ENCODE results near the gene SLC4A3. TPM values are rescaled to one million over a fixed set of nuclear protein-coding genes. Genes with fewer than 3 reads are reported as not detected.

SLC4A3 gene
- total and polyA plus RNA-seq, 2 of the 13 experiments (the other 11 are each of a cell fraction or from before 2014, with no cell fraction given), result 0.18 to 0.95 TPM

DNA sequence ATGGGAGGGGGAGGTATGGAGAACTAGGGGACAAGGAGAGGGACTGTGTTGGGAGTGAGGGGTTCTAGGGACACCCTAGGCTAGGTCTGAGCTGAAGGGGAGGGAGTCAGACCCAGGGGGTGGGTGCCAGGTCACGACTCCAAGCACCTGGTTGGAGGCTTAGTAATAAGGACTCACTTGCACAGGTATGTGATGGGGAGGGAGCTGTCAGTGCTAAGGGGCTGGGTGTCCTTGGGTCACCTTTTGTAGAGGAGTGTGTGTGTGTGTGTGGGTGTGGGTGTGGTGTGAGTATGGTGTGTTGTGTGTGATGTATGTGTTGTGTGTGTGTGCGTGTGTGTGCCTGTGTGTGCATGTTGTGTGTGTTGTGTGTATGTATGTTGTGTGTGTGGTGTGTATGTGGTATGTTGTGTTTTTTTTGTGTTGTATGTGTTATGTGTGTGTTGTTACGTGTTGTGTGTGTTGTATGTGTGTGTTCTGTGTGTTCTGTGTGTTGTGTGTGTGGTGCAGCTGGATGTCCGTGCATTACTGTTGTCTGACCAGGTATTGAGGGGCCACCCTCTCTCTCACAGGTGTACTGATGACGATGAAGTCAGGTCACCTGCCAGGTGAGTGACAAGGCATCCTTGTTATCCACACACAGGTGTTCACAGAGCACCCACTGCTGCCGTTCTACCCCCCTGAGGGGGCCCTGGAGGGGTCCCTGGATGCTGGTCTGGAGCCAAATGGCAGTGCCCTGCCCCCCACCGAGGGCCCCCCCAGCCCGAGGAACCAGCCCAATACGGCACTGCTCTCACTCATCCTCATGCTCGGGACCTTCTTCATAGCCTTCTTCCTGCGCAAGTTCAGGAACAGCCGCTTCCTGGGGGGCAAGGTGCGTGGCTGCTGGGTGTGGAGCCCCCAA is 9.8 kb downstream of the SLC4A3 start (continued):
- TF ChIP-seq KLF11 (CRISPR knock-in tag; IDR thresholded peaks at IDR 0.05) (no peak), SYNCRIP (IDR thresholded peaks at IDR 0.05; ENCODE audit: insufficient read depth, low read depth, low read length) (no peak), ZNF136 (CRISPR knock-in tag; IDR thresholded peaks at IDR 0.05; ENCODE audit: low read depth) (no peak), AGO2 (optimal IDR thresholded peaks at IDR 0.05; ENCODE audit: low read depth, low read length) (no peak), DNMT3B (CRISPR knock-in tag; conservative IDR thresholded peaks at IDR 0.05) (no peak), CREB1 (IDR thresholded peaks at IDR 0.05) (peak; percentile 73), CREB1 (CRISPR knock-in tag; IDR thresholded peaks at IDR 0.05) (no peak), ZNF605 (CRISPR knock-in tag; IDR thresholded peaks at IDR 0.05) (no peak), ZNF292 (CRISPR knock-in tag; IDR thresholded peaks at IDR 0.05; ENCODE audit: borderline replicate concordance, low read depth) (no peak), ASH2L (IDR thresholded peaks at IDR 0.05; ENCODE audit: insufficient read length, low read depth, low read length) (no peak), XBP1 (CRISPR knock-in tag; IDR thresholded peaks at IDR 0.05) (no peak), ATF7 (IDR thresholded peaks at IDR 0.05) (peak; percentile 10; the same call in 1 of the 2 replicates), ATF7 (CRISPR knock-in tag; IDR thresholded peaks at IDR 0.05) (no peak), SOX6 (IDR thresholded peaks at IDR 0.05) (no peak), SOX6 (CRISPR knock-in tag; IDR thresholded peaks at IDR 0.05) (no peak), RBAK (CRISPR knock-in tag; IDR thresholded peaks at IDR 0.05) (no peak), HIVEP1 (CRISPR knock-in tag; IDR thresholded peaks at IDR 0.05) (no peak)
- TF ChIP-seq, protein P1, sequence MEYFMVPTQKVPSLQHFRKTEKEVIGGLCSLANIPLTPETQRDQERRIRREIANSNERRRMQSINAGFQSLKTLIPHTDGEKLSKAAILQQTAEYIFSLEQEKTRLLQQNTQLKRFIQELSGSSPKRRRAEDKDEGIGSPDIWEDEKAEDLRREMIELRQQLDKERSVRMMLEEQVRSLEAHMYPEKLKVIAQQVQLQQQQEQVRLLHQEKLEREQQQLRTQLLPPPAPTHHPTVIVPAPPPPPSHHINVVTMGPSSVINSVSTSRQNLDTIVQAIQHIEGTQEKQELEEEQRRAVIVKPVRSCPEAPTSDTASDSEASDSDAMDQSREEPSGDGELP (IDR thresholded peaks at IDR 0.05; ENCODE audit: borderline replicate concordance, low read depth), result no peak
- TF ChIP-seq, protein P2, sequence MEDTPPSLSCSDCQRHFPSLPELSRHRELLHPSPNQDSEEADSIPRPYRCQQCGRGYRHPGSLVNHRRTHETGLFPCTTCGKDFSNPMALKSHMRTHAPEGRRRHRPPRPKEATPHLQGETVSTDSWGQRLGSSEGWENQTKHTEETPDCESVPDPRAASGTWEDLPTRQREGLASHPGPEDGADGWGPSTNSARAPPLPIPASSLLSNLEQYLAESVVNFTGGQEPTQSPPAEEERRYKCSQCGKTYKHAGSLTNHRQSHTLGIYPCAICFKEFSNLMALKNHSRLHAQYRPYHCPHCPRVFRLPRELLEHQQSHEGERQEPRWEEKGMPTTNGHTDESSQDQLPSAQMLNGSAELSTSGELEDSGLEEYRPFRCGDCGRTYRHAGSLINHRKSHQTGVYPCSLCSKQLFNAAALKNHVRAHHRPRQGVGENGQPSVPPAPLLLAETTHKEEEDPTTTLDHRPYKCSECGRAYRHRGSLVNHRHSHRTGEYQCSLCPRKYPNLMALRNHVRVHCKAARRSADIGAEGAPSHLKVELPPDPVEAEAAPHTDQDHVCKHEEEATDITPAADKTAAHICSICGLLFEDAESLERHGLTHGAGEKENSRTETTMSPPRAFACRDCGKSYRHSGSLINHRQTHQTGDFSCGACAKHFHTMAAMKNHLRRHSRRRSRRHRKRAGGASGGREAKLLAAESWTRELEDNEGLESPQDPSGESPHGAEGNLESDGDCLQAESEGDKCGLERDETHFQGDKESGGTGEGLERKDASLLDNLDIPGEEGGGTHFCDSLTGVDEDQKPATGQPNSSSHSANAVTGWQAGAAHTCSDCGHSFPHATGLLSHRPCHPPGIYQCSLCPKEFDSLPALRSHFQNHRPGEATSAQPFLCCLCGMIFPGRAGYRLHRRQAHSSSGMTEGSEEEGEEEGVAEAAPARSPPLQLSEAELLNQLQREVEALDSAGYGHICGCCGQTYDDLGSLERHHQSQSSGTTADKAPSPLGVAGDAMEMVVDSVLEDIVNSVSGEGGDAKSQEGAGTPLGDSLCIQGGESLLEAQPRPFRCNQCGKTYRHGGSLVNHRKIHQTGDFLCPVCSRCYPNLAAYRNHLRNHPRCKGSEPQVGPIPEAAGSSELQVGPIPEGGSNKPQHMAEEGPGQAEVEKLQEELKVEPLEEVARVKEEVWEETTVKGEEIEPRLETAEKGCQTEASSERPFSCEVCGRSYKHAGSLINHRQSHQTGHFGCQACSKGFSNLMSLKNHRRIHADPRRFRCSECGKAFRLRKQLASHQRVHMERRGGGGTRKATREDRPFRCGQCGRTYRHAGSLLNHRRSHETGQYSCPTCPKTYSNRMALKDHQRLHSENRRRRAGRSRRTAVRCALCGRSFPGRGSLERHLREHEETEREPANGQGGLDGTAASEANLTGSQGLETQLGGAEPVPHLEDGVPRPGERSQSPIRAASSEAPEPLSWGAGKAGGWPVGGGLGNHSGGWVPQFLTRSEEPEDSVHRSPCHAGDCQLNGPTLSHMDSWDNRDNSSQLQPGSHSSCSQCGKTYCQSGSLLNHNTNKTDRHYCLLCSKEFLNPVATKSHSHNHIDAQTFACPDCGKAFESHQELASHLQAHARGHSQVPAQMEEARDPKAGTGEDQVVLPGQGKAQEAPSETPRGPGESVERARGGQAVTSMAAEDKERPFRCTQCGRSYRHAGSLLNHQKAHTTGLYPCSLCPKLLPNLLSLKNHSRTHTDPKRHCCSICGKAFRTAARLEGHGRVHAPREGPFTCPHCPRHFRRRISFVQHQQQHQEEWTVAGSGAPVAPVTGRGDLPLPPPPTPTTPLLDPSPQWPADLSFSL (CRISPR knock-in tag; IDR thresholded peaks at IDR 0.05), result peak; percentile 73
- TF ChIP-seq, protein P3, sequence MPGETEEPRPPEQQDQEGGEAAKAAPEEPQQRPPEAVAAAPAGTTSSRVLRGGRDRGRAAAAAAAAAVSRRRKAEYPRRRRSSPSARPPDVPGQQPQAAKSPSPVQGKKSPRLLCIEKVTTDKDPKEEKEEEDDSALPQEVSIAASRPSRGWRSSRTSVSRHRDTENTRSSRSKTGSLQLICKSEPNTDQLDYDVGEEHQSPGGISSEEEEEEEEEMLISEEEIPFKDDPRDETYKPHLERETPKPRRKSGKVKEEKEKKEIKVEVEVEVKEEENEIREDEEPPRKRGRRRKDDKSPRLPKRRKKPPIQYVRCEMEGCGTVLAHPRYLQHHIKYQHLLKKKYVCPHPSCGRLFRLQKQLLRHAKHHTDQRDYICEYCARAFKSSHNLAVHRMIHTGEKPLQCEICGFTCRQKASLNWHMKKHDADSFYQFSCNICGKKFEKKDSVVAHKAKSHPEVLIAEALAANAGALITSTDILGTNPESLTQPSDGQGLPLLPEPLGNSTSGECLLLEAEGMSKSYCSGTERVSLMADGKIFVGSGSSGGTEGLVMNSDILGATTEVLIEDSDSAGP (CRISPR knock-in tag; IDR thresholded peaks at IDR 0.05; ENCODE audit: borderline replicate concordance), result no peak
